GM12891 (cell line): ENCODE results near the gene KIF5C.

Source experiments
- POLR2A ChIP-seq: IDR thresholded peaks from 2 replicates; pipeline ENCODE4 v1.6.1; 2011; ENCODE audit warnings: low read depth, low read length, control low read depth
- POLR2AphosphoS5 ChIP-seq: IDR thresholded peaks from 2 replicates; pipeline ENCODE4 v1.6.1; 2011; ENCODE audit warnings: low read depth, low read length, control low read depth
- TAF1 ChIP-seq: IDR thresholded peaks from 2 replicates; pipeline ENCODE4 v1.6.1; 2011; ENCODE audit warnings: low read depth, low read length, control low read depth

DNA sequence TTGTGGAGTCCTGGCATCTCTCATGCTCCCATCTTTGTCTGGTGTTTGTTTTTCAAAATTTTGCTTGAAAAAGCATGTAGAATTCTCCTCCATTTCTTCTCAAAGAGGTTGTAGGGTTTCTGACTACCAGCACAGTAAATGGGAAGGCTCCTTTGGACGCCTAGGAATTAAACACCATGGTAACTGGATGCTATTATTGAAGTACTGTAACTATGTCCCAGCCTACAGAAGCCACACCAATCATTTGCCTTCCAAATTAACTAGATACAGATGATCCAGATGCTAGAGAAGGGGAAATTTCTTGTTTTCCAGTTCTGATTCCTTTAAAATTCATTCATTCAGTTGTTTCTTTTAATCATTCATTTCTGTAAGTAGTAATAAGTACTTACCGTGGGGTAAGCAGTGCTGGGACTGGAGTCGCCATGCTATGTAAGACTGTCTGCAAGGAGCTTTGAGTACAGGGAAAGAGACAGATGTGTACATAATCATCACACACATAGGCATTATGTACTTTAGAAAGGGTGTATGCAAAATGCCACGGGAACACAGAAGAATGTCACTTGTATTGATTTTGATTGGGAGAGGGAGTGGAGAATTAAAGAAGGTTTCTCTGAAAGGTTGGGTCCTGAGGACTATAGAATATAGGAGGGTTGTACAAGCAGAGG lies 49.6 kb downstream of the KIF5C start:
- TF ChIP-seq POLR2A (no peak), POLR2AphosphoS5 (no peak), TAF1 (no peak)
